ENCODE measurements around the gene ANO4.
"Not testable (repeated sequence)": the region's sequence is repeated elsewhere in the genome, so short reads cannot be mapped to it uniquely, and the experiment has no call there.

The ANO4 gene

DNA sequence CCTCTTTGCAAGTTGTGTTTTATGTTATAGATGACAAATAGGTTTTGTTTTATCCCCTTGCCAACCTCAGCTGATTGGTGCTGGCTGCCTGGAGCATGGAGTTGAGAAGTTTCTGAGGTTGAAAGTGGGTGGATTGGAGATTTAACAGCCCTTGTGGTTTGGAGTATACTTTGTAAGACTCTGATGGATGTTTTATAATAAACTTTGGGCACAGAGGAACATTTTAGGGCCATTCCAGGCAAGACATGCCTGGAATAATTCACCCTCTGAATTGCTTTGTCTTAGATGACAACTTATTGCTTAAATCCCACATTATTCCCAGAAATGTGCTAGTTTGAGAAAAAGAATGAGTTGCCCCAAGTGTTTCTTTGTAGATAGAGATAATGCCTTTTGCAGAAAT is 256.6 kb downstream of the ANO4 start:
- no peak for DNase-seq

DNA sequence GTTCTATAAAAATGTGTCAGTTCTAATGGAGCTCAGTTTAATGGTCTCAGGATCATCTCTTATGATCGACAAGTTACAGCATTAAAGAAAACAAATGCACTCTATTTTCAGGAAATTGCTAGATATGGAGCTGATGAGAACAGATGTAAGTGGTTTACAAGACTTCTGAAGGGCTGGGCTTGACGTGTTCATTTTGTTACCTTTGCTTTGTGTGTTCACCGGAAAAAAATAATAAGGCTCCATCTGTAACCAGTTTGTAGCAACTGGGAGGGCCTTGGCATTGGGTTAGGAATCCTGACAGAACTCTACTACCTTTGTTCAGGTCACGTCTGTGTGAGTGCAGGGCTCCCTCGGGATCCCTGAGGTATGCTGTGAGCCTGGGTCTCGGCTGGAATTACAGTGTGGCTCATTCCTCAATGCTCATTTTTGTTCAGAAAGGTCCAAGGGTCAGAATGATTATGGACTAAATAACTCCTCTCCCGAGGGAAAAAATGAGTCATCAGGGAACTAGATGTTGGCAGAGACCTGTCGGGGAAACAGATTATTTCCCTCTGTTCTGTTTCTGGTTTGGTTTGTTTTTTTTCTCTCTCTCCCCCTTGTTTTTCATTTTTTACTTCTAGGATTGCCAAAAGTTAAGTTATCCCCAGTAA is 257.4 kb downstream of the ANO4 start:
- DNase-seq: no peak

DNA sequence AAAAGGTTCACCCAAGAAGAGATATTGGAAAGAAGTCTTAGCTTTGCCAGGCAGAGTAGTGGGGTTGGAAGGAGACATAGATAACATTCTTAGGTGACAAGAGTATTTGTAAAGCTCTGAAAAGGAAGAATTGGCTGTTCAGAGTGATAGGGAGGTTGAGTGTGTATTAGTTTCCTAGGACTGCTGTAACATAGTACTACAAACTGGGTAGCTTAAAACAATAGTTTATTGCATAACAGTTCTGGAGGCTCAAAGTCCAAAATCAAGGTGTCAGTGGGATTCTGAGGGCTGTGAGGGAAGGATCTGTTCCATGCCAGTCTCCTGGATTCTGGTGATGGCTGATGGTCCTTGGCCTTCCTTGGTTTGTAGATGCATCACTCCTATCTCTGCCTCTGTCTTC is 258.6 kb downstream of the ANO4 start:
- DNase-seq: no peak

DNA sequence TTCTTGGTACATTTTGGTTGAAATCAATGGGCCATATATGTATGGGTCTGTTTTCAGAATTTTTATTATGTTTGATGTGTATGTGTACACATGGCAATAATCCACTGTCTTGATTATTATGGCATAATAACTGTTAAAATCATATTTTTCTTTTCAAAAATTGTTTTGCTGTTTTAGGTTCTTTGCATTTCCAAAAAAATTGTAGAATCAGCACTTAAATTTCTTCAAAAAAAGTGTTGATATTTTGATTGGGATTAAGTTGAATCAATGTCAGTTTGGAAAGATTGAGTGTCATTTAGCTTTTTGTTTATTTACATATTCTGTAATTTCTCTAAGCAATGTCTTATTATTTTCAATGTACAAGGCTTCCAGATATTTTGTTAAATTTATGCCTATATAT is 261.4 kb downstream of the ANO4 start:
- DNase-seq: no peak

DNA sequence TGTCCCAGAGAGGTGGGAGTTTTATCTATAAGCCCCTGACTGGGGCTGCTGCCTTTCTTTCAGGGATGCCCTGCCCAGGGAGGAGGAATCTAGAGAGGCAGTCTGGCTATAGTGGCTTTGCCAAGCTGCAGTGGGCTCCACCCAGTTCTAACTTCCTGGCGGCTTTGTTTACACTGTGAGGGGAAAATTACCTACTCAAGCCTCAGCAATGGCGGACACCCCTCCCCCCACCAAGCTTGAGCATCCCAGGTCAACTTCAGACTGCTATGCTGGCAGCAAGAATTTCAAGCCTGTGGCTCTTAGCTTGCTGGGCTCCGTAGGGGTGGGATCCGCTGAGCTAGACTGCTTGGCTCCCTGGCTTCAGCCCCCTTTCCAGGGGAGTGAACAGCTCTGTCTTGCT is 267.9 kb downstream of the ANO4 start:
- DNase-seq: not testable (repeated sequence)

DNA sequence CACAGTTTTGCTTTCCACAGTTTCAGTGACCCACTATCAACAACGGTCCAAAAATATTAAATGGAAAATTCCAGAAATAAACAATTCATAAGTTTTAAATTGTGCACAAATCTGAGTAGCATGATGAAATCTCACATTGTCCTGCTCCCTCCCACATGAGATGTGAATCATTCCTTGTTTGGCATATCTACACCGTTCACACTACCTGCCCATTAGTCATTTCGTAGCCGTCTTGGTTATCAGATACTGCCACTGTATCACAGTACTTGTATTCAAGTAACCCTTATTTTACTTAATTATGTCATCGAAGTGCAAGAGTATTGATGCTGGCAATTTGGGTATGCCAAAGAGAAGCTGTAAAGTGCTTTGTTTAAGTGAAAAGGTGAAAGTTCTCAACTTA is 270.1 kb downstream of the ANO4 start:
- DNase-seq: no peak

DNA sequence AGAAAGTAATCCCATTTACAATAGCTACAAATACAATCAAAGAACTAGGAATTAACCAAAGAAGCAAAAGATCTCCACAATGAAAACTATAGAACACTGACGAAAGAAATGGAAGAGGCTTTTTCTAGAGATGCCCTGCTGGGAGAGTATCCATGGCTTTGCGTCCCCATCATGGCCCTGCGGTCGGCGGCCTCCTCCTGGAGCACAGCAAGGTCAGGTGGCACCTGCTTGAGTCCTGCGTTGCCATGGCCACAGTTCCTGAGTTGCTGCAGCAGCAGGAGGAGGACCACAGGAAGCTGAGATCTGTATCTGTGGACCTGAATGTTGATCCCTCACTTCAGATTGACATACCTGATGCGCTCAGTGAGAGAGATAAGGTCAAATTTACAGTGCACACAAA is 271.9 kb downstream of the ANO4 start:
- no peak for DNase-seq

DNA sequence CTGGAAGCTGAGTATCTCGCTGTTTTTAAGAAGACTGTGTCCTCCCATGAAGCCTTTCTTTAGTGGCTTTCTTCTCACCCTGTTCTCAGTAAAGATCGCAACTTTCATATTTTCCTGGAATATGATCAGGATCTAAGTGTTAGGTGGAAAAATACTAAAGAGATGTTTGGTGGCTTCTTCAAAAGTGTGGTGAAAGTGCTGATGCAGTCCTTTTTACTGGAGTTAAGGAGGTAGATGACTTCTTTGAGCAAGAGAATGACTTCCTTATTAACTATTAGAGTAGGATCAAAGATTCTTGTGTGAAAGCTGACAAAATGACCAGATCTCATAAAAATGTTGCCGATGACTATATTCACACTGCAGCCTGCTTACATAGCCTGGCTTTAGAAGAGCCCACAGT is 273.8 kb downstream of the ANO4 start:
- no peak for DNase-seq

DNA sequence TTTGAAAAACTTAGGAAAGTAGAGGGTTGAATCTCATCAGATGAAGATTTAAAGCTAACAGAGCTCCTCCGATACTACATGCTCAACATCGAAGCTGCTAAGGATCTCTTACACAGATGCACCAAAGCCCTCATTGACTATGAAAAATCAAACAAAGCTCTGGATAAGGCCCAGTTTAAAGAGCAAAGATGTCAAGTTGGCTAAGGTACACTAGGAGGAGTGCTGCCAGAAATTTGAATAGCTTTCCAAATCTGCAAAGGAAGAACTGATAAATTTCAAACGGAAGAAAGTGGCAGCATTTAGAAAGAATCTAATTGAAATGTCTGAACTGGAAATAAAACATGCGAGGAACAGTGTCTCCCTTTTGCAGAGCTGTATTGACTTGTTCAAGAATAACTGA is 274.3 kb downstream of the ANO4 start:
- no peak for DNase-seq

DNA sequence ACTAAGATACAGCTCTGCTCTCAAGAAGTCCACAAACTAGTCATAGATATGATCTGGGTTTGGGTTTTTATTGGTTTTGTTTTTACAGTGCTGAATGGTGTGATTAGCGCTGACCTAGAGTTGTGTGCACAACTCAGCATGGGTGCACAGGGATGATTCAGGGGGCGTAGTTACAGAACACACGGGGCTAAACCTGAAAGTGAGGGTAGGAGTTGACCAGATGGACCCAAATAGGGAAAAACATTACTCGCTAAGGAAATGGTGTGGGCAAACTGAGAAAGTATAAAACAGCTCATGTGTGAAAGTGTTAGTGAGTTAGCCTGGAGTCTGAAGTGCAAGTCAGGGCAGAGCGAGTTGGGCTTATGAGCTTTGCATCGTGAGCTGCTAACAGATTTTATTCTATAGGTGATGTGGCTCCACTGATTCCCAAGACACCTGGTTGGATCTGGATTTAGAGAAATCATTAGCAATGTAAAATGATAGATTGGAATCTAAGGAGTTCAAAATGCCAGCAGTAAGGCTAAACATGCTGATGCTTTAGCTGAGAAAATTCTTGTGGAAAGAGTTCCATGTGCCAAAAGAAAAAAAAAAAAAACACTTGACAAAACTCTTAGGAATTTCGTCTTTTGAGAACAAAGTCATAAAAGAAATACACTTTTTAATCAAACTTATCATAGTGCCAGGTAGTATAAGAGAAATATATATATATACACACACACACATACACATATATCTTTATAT is 280.5 kb downstream of the ANO4 start:
- no peak for DNase-seq

DNA sequence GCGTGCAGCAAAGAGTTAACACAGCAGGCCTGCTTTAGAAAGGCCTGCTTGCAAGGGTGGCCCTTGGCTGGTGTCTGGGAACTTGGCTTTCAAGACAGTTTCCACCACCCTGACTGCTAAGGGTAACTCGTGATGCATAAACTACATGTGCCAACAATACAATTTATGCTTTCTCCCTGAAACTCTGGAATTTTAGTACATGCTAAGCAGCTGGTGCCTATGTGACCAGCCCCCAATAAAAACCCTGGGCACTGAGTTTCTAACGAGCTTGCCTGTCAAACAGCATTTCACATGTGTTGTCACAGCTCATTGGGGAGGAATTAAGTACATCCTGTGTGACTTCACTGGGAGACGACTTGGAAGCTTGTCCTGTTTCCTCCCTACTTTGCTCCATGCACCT is 282.3 kb downstream of the ANO4 start:
- peak; percentile 29 for DNase-seq

DNA sequence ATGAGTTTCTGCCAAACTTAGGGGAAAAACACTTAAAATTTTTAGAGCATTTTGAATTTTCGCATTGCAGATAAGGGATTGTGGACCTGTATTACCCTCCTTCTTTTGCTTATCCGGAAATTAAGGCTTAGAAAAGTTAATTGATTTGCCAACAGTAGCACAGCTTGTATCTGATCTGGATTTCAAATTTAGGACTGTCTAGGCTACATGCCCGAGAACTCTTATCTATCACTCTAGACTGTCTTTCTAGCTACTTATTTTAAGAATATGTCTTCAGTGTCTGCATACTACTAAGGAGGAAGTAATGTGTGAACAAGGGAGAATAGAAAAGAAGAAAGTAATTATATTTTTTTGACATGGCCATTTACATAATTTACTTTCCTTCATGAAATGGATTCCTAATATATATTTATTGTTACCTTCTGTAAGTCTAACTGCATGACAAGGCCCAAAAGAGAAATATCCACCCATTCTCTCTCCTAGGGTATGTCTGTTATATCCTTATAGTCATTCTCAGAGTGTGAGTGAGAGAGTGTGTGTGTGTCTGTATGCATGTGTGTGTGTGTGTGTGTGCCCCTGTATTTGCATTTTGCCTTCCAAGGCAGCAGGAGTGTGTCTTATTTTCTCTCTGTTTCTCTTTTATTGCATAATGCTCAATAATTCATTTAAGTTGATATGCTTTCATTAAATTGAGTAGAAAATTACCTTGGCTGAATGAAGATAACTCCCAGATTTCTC is 283.4 kb downstream of the ANO4 start:
- DNase-seq: no peak

DNA sequence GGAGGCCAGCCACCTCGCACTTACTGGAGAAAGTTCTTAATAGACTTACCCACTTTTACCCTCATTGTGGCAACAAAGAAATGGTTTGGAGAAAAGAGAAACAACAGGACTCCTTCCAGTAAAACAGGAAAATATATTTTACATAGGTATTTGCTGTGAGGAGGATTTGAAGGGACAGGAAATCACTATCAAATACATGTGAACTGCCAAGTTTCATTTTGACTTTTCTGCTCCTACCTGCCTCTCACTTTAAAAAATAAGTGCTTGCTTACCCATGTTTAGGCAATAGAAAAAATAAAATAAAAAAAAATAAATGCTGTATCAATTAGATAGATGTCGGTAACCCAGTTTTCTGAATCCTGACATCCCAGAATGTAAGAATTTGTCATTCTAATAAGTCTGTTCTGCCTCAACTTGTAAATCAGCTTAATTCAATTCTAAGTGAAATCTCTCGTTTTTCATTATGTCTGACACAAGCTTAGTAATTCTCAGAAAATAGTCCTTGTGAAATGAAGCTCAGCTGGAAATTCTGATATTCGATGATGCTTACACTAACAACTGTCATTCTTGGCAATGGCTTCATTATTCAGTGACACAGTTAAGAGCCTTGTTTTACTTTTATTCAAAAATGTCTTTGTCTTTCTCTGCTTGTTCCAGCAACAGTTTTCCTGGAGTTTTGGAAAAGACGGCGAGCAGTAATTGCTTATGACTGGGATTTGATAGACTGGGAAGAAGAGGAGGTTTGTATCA is 284.1 kb downstream of the ANO4 start:
- DNase-seq: no peak

DNA sequence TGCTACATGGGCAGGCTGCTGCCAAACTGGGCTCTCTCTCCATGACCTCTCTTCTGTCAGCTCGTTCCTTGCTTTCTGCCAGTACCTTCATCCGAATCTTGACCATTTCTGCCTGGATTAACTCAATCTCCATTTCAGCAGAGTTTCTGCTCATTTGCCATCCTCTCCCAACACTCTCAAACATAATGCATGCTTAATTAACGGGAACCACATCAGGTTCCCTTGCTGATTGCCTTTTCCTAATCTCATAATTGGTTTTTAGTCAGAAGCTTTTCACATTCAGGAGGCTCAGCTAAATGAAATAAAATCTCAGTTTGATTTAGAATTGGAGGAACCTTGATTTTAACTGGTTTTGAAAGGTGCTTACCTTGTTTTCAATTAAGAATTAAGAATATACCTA is 288.1 kb downstream of the ANO4 start:
- DNase-seq: no peak

DNA sequence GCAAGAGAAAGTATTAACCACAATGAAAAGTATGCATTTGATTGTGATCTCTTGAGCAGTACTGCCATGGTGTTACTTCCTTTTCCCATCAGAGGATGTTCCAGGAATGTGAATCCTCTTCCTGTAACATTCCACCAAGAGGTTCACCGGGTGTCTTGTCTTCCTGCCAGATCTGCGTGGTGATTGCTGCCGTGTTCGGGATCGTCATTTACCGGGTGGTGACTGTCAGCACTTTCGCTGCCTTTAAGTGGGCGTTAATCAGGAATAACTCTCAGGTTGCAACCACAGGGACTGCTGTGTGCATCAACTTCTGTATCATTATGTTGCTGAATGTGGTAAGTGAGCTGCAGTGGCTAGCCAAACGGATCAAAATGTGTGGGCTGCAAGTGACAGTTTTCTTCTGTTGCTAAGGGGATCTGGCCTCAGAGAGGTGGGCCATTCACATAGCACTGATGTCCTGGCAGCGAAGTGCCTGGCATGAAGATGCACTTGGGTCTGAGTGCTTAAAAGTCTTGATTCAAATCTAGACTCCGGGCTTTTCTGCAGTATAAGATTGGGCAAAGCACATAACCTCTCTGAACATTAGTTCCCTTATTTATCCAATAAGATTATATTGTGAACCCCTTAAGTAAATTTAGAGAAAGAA is 292.0 kb downstream of the ANO4 start:
- peak; percentile 38 for DNase-seq

DNA sequence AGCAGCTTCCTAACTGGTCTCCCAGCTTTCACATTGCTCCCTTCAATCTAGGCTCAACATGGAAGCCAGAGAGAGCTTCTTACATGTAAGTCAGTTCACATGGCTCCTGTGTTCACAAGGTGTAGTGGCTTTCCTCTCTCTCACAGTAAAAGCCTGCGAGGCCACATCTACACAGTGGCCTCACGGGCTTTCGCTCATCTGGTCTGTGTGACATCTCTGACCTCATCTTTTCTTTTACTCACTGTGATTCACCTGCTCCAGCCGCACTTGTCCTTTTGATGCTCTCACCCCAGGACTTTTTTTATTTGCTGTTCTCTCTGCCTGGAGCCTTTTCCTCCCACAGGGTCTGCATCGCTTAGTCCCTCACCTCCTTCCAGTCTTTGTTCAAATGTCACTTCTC is 293.3 kb downstream of the ANO4 start:
- no peak for DNase-seq

DNA sequence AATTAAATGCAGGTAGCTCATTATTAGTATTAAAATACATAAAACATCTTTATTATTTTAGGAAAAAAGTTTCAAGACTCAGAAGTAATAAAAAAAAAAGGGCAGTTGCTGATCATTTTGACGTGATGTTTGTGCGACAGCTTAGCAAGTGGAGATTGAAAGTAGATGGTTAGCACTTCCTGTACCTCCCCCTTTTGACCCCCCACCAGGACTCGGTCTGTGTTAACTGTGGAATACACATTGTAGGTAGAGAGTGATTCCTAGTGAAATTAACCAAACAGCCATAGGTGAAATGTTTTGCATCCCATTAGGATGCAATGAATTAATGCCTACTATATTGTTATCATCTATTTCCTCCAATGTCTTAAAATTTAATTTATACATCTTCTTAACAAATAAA is 294.7 kb downstream of the ANO4 start:
- DNase-seq: no peak

DNA sequence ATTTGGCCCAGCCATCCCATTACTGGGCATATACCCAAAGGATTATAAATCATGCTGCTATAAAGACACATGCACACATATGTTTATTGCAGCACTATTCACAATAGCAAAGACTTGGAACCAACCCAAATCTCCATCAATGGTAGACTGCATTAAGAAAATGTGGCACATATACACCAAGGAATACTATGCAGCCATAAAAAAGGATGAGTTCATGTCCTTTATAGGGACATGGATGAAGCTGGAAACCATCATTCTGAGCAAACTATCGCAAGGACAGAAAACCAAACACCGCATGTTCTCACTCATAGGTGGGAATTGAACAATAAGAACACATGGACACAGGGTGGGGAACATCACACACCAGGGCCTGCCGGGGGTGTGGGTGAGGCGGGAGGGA is 295.6 kb downstream of the ANO4 start:
- DNase-seq: not testable (repeated sequence)

DNA sequence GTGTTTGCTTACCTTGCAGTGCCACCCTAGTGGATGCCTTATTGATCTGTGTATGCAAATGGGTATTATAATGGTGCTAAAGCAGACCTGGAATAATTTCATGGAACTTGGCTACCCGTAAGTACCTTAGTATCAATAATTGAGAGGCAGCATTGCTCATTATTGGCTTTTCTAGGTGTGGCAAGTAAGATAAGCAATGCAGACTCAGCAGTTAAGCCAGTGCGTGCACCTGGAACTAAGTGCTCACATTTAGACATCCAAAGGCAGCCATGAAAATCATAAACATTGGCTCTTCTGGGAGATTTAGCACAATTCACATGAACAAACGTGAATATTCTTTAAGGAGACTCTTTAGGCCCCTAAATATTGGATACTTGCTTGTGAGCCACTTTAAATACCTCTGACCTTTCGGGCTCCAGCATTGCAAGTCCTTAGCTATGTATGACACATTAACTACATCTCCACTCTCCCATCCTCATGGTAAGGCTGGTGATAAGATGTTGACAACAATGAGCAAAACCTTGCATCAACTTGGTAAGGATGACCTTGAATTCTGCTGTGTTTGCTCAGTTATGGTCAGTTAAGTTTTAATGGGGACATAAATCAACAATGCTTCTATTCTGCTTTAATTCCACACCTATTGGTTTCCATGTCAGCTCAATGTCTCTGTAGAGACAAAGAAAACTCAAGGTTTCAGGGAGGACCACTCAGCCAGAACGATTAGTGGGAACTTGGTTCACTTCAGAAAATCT is 303.4 kb downstream of the ANO4 start:
- no peak for DNase-seq

DNA sequence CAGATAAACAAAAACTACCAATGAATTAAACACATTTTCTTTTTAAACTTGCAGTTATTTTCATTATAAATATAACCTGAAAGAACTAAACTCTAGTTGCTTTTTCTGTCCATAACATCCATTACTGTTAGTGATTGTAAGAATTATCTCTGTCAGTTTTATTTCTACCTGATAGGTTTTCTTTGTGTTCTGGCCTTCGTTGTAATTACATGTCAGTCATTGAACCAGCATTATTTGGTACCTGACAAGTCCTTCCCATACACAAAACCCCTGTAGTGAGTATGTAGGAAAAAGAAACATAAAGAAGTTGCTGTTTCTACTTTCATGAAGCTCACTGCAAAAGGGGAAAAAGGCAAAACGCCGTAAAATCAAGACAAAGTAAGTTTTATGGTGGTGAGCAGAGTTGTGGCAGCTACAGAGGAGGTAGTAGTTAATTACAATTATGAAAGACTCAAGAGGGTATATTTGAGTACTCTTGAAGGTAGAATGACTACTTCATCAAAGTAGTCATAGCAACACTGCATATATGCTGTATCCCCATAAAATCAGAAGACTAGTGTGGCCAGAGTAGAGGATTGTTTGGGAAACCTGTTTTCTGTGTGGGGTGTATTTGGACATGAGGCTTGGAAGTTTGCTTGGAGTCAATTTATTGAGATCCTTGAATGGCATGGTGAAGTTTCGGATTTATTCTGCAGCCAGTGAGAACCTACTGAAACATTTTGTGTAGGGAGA is 312.6 kb downstream of the ANO4 start:
- no peak for DNase-seq

DNA sequence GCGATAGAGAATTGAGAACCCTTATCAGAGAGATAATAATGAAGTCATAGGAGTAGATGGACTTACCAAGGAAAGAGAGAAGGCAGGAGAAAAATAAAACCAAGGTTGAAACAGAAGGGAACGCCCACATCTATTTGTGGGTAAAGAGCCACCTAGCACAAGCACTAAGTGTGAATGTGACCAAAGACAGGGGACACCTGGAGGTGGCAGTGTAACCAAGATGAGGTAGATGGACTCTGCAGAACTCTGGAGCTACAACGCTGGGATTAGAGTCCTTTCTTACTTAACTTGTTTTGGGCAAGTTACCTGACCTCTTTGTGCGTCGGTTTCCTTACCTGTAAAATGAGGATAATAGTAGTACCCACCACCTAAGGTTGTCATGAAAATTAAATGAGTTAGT is 313.6 kb downstream of the ANO4 start:
- no peak for DNase-seq
